Measurements from ENCODE around the gene KBTBD7.

- TF ChIP-seq, protein P1, sequence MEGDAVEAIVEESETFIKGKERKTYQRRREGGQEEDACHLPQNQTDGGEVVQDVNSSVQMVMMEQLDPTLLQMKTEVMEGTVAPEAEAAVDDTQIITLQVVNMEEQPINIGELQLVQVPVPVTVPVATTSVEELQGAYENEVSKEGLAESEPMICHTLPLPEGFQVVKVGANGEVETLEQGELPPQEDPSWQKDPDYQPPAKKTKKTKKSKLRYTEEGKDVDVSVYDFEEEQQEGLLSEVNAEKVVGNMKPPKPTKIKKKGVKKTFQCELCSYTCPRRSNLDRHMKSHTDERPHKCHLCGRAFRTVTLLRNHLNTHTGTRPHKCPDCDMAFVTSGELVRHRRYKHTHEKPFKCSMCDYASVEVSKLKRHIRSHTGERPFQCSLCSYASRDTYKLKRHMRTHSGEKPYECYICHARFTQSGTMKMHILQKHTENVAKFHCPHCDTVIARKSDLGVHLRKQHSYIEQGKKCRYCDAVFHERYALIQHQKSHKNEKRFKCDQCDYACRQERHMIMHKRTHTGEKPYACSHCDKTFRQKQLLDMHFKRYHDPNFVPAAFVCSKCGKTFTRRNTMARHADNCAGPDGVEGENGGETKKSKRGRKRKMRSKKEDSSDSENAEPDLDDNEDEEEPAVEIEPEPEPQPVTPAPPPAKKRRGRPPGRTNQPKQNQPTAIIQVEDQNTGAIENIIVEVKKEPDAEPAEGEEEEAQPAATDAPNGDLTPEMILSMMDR (IDR thresholded peaks at IDR 0.05) = no peak
- TF ChIP-seq POLR2A (IDR thresholded peaks at IDR 0.05) (no peak), EP300 (IDR thresholded peaks at IDR 0.05) (no peak), POLR2AphosphoS5 (IDR thresholded peaks at IDR 0.05) (no peak)
These were observed 35.2 kb downstream of the KBTBD7 start for GRCh38 chr13:41159174-41159573.
